BJ (cell line): ENCODE data around the gene PRPF4. TPM values are rescaled to one million over a fixed set of nuclear protein-coding genes. Genes with fewer than 3 reads are reported as not detected.

ENCODE experiments used
- CTCF ChIA-PET: fragments of 350-600 bp; formaldehyde crosslinking; extraction: SDS; loops from one replicate; lab custom pipeline; 2021; ENCODE audit warnings: antibody characterized with exemption, inconsistent platforms; lab: Yijun Ruan, JAX
- POLR2A ChIA-PET: fragments of 300-600 bp; sonication (Branson Sonifier 250); formaldehyde crosslinking; extraction: SDS; loops from one replicate; lab custom pipeline; 2021; ENCODE audit warnings: antibody characterized with exemption; lab: Charles Lee
- DNase-seq: peaks from one replicate; pipeline ENCODE4 v3.0.0-alpha.2; 2011; ENCODE audit warnings: low read depth
- H3K27me3 ChIP-seq: 2 replicates; pipeline ENCODE4 v1.6.0; 2011; ENCODE audit warnings: low read length; ENCODE audit not compliant: control insufficient read depth, insufficient read depth
- H3K36me3 ChIP-seq: 2 replicates; pipeline ENCODE4 v1.5.1; 2011; ENCODE audit warnings: low read length; ENCODE audit not compliant: control insufficient read depth, insufficient read depth
- H3K4me3 ChIP-seq: 2 replicates; pipeline ENCODE4 v1.5.1; 2011; ENCODE audit warnings: low read depth, mild to moderate bottlenecking, control low read depth, low read length
- CTCF ChIP-seq: IDR thresholded peaks from 2 replicates; pipeline ENCODE4 v1.5.1; 2011; ENCODE audit warnings: low read depth, mild to moderate bottlenecking, control low read depth, inconsistent platforms, low read length, moderate library complexity; ENCODE audit not compliant: insufficient read depth
- polyA plus RNA-seq: library from polyadenylated mRNA; depleted of rRNA; stranded (reverse); fragments of >200 nt; gene quantifications from 2 replicates; pipeline ENCODE4 v1.2.3, GENCODE V29; 2011

The PRPF4 gene
- polyA plus RNA-seq, 1 experiment: 18.3 TPM

GRCh38 chr9:113237026-113237425, 38.4 kb upstream of the PRPF4 start:
- ChIA-PET POLR2A (interaction anchor here (0.5 kb wide), 1 partner anchor 57 kb away, joined by 3 read pairs; no protein-coding TSS in a partner anchor), CTCF (interaction anchor here (1.0 kb wide), 1 partner anchor 23 kb away, joined by 3 read pairs; no protein-coding TSS in a partner anchor)
- no peak for TF ChIP-seq CTCF
- H3K27me3 ChIP-seq: no peaks in the 10 kb centered on the region
- no peak overlapping the region for H3K4me3 ChIP-seq
- no peaks in the 10 kb centered on the region for H3K36me3 ChIP-seq
- DNase-seq: no peak

DNA sequence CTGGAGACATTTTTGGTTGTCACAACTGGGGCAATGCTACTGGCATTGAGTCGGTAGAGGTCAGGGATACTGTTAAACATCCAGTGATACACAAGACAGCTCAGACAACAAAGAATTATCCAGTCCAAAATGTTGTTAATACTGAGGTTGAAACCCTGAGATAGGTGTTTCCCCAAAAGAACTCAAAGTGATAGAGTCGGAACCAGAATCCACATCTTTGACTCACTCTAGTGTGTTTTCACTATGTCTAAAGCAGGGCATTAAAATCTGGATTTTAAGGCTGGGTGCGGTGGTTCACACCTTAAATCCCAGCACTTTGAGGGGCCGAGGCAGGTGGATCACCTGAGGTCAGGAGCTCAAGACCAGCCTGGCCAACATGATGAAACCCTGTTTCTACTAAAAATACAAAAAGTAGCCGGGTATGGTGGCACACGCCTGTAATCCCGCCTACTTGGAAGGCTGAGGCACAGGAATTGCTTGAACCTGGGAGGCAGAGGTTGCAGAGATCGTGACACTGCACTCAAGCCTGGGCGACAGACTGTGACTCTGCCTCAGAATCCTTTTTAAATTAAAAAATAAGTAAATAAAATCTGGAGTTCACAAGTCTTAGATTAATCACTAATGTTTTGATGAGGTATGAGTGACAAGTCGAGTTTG, 37.1 kb upstream of the PRPF4 start:
- TF ChIP-seq CTCF: no peak
- DNase-seq: no peak
- Histone ChIP-seq H3K36me3 (no peaks in the 10 kb centered on the region), H3K27me3 (no peaks in the 10 kb centered on the region), H3K4me3 (no peak overlapping the region)
- ChIA-PET POLR2A (no interaction called here), CTCF (interaction anchor here (0.6 kb wide), 1 partner anchor 49 kb away, joined by 3 read pairs; no protein-coding TSS in a partner anchor)

GRCh38 chr9:113238859-113239232, 36.6 kb upstream of the PRPF4 start:
- Histone ChIP-seq H3K4me3 (no peak overlapping the region), H3K27me3 (no peaks in the 10 kb centered on the region), H3K36me3 (no peaks in the 10 kb centered on the region)
- no peak for TF ChIP-seq CTCF
- no peak for DNase-seq
- ChIA-PET POLR2A (no interaction called here), CTCF (interaction anchor here (0.6 kb wide), 1 partner anchor 50 kb away, joined by 3 read pairs; no protein-coding TSS in a partner anchor)

GRCh38 chr9:113241161-113241560, 34.3 kb upstream of the PRPF4 start:
- no peak for DNase-seq
- ChIA-PET POLR2A (no interaction called here), CTCF (interaction anchor here (1.4 kb wide), 1 partner anchor 19 kb away, joined by 4 read pairs; the partner anchor contains the start of gene SLC31A1)
- Histone ChIP-seq H3K27me3 (no peaks in the 10 kb centered on the region), H3K4me3 (no peak overlapping the region), H3K36me3 (no peaks in the 10 kb centered on the region)
- no peak for TF ChIP-seq CTCF

GRCh38 chr9:113244556-113244955, 30.9 kb upstream of the PRPF4 start:
- Histone ChIP-seq H3K36me3 (no peaks in the 10 kb centered on the region), H3K4me3 (no peak overlapping the region), H3K27me3 (no peaks in the 10 kb centered on the region)
- no peak for DNase-seq
- TF ChIP-seq CTCF: no peak
- ChIA-PET POLR2A (no interaction called here), CTCF (no interaction called here)
